DND-41 (cell line): Measurements from ENCODE around the gene ACTG1.

Experiments used
- ATAC-seq: fragments of 200-7000 bp; cut with Tn5 transposase; 3 replicates; pipeline ENCODE4 v1.9.1; 2021; ENCODE audit warnings: low read depth; ENCODE audit not compliant: insufficient read depth
- DNase-seq: peaks from one replicate; pipeline ENCODE4 v3.0.0-alpha.2; 2020
- H2AFZ ChIP-seq: 2 replicates; pipeline ENCODE4 v1.6.0; 2012; ENCODE audit warnings: low read depth, low read length
- H3K27ac ChIP-seq: 2 replicates; pipeline ENCODE4 v1.5.1; 2012; ENCODE audit warnings: low read length, inconsistent platforms
- H3K27me3 ChIP-seq: fragments of 200-600 bp; sonication (generic); 2 replicates; pipeline ENCODE4 v1.6.0; 2012; ENCODE audit warnings: low read length, mild to moderate bottlenecking, inconsistent platforms; ENCODE audit not compliant: insufficient read depth, poor library complexity
- H3K36me3 ChIP-seq: 2 replicates; pipeline ENCODE4 v1.5.1; 2012; ENCODE audit warnings: low read length, inconsistent platforms; ENCODE audit not compliant: insufficient read depth
- H3K4me1 ChIP-seq: 2 replicates; pipeline ENCODE4 v1.5.1; 2012; ENCODE audit warnings: mild to moderate bottlenecking, low read length; ENCODE audit not compliant: insufficient read depth
- H3K4me2 ChIP-seq: 2 replicates; pipeline ENCODE4 v1.6.0; 2012; ENCODE audit warnings: mild to moderate bottlenecking, moderate library complexity, low read length, inconsistent platforms; ENCODE audit not compliant: insufficient read depth
- H3K4me3 ChIP-seq, 2 experiments: fragments of 200-600 bp in 1 of 2; shearing (Covaris generic) in 1 of 2; 2 replicates each; pipeline ENCODE4 v1.5.1; 2012 to 2016; ENCODE audit warnings: inconsistent platforms in 2 of 2, low read length in 2 of 2, mild to moderate bottlenecking in 2 of 2, low read depth in 1 of 2, moderate library complexity in 1 of 2
- H3K79me2 ChIP-seq: 2 replicates; pipeline ENCODE4 v1.6.0; 2012; ENCODE audit warnings: low read length, inconsistent platforms; ENCODE audit not compliant: insufficient read depth
- H3K9ac ChIP-seq: 2 replicates; pipeline ENCODE4 v1.6.0; 2012; ENCODE audit warnings: low read depth, mild to moderate bottlenecking, inconsistent platforms, low read length, moderate library complexity
- H3K9me3 ChIP-seq: 2 replicates; pipeline ENCODE4 v1.5.1; 2012; ENCODE audit warnings: low read length, moderate library complexity, mild to moderate bottlenecking, inconsistent platforms; ENCODE audit not compliant: insufficient read depth, severe bottlenecking
- H4K20me1 ChIP-seq: 2 replicates; pipeline ENCODE4 v1.6.0; 2012; ENCODE audit warnings: low read length; ENCODE audit not compliant: insufficient read depth
- CTCF ChIP-seq: IDR thresholded peaks from 2 replicates; pipeline ENCODE4 v1.5.1; 2012; ENCODE audit warnings: borderline replicate concordance, low read length, moderate library complexity, mild to moderate bottlenecking; ENCODE audit not compliant: poor library complexity, severe bottlenecking; ENCODE audit errors: extremely low read depth
- EZH2 ChIP-seq: IDR thresholded peaks from 3 replicates; pipeline ENCODE4 v1.6.1; 2012; ENCODE audit warnings: borderline replicate concordance, low read depth, mild to moderate bottlenecking, moderate library complexity, low read length, inconsistent platforms; ENCODE audit not compliant: severe bottlenecking

Gene ACTG1

GRCh38 chr17:81486199-81486810 lies 26.3 kb downstream of the ACTG1 start:
- Histone ChIP-seq H3K79me2 (peaks cover 21% of the 10 kb centered on the region), H3K27ac (no peak overlapping the region), H3K4me3 (no peak overlapping the region), H3K9ac (peak overlapping the region; percentile 98; the same call in 1 of the 2 replicates), H2AFZ (no peak overlapping the region), H3K4me1 (peaks cover 73% of the 10 kb centered on the region), H3K9me3 (no peaks in the 10 kb centered on the region), H3K4me2 (peak overlapping the region; percentile 99; the same call in 1 of the 2 replicates), H4K20me1 (no peaks in the 10 kb centered on the region), H3K36me3 (no peaks in the 10 kb centered on the region; the same call in 1 of the 2 replicates), H3K27me3 (no peaks in the 10 kb centered on the region)
- TF ChIP-seq CTCF (no peak), EZH2 (no peak)
- no peak for DNase-seq
- no peak for ATAC-seq

DNA sequence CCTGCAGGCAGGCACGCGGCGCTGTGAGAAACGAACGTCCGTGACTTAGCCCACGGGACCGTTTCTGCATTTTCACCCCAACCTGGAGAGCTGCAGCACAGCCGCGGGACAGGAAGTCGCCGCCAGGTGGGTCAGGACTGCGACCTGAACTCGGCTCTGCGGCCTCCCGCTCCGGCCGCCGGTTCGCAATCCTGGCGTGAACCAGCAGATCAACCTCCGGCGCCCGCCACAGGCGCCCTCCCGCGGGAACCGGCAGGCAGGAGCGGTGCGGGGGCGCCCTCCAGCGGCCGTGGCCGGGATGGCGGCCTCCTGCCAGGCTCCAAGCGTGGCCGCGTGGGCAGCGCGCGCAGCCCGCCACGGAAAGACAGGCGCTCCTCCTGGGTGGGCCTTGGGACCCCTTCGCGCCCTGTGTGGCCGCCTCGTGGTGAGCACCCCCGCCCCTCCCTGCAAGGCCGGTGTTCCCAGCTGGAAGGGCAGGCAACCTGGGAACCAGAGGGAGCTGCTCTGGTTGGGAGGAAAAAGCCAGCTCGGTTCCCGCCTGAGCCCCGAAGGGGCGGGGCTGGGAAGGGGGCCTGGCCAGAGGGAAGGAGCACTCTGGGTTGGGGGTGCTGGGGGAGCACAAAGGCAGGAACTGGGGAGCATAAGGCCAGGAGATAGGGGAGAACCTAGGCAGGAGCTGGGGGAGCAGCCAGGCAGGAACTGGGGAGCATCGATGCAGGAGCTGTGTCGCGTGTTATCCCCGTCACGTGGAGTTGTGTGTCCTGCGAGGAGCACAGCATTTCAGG lies 28.2 kb downstream of the ACTG1 start:
- TF ChIP-seq EZH2 (no peak), CTCF (peak; percentile 93)
- no peaks in the 10 kb centered on the region for H4K20me1 ChIP-seq
- no peaks in the 10 kb centered on the region for H3K27me3 ChIP-seq
- H3K9me3 ChIP-seq: no peaks in the 10 kb centered on the region
- H3K79me2 ChIP-seq: peaks cover 21% of the 10 kb centered on the region
- peak overlapping the region; percentile 92 for H2AFZ ChIP-seq
- H3K9ac ChIP-seq: peak overlapping the region; percentile 77
- no peaks in the 10 kb centered on the region; the same call in 1 of the 2 replicates for H3K36me3 ChIP-seq
- H3K4me2 ChIP-seq: peak overlapping the region; percentile 85
- peak overlapping the region; percentile 77 for H3K27ac ChIP-seq
- peak overlapping the region; percentile 17 to 69; a peak in 3 of 4 replicates for H3K4me3 ChIP-seq
- ATAC-seq (peak; percentile 46), DNase-seq (peak; percentile 91)
- peaks cover 80% of the 10 kb centered on the region for H3K4me1 ChIP-seq

DNA sequence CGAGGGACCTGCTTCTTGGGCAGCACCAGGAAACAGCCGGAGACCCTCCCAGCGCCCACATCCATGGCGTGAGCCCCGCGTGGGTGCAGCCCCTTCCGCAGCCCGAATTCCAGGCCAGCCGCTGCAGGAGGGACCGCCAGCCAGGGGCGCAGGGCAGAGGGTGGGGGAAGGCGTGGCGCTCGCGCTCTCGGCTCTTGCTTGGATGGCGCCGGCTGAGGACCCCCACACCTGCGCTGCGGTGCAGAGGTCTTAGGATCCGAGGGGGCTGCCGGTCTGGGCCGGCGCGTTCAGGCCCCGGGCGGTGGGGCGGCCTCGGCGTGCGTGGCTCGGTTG lies 28.8 kb downstream of the ACTG1 start:
- Histone ChIP-seq H2AFZ (peak overlapping the region; percentile 91), H4K20me1 (no peaks in the 10 kb centered on the region), H3K79me2 (peaks cover 21% of the 10 kb centered on the region), H3K4me2 (peak overlapping the region; percentile 85), H3K27ac (peak overlapping the region; percentile 74), H3K4me3 (peak overlapping the region; percentile 17 to 69; a peak in 3 of 4 replicates), H3K9me3 (no peaks in the 10 kb centered on the region), H3K36me3 (no peaks in the 10 kb centered on the region; the same call in 1 of the 2 replicates), H3K9ac (peak overlapping the region; percentile 77), H3K27me3 (no peaks in the 10 kb centered on the region), H3K4me1 (peaks cover 77% of the 10 kb centered on the region)
- DNase-seq (peak; percentile 56), ATAC-seq (peak; percentile 10)
- TF ChIP-seq EZH2: no peak
- TF ChIP-seq CTCF: no peak
